GM21529 (cell line): Measurements from ENCODE around the gene PSKH1.

Source experiments
- ATAC-seq: cut with Tn5 transposase; IDR thresholded peaks from one replicate; pipeline ENCODE4 v1.9.1; 2021; ENCODE audit not compliant: unreplicated experiment

The PSKH1 gene

DNA sequence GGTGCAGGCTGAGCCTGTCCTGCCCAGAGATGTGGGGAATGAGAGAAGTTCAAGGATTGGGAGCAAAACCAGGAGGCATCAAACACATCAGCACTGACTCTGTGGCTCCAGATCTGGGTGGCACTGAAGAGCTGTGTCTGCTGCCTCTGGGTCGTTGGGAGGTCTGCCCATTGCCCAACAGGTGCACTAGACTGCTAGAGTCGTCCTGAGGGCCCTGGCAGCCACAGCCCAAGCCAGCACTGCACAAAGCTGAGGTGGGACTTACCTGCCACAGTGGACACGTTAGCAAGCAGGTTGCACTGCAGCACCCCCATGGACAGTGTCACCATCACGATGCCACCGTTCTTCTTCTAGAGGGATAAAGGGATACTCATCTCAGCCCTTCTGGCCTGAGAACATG, 84.0 kb downstream of the PSKH1 start:
- no peak for ATAC-seq

DNA sequence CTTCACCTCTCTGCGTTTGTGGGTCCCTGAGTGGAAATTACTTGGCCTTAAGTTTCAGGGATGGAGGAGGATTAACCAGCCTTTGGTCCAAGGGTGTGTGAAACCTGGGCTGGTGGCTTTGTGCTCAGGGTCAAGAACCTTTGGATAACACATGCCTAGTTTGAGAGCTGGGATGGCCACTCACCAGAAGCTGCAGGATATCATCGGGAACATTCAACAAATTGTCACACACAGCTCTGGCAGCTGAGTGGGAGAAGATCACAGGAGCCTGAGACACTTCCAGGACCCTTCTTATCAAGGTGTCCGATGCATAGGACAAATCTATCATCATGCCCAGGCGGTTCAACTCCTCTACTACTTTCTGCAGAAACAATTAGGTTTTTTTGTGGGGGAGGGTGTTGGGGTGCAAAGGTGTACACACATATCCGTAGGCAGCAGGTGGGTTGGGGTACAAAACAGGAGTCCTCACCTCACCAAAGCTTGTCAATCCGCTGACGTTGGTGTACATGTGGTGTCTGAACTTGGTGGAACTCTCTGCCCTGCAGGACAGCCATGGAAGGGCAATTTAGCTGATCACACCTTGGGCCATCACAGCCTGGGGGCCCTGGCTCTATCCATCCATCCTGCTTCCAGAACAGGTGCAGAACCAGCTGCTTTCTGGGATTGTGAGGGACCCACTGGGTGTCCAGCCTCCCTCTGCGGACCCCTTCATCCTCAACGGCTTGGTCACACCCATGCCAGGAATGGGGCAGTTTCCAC, 84.6 kb downstream of the PSKH1 start:
- no peak for ATAC-seq
